Liver (tissue), 9 donors: ENCODE data around the gene FAM184A. TPM values are rescaled to one million over a fixed set of nuclear protein-coding genes. Genes with fewer than 3 reads are reported as not detected.

Experiments used
- DNase-seq: peaks from one replicate; pipeline ENCODE4 v3.0.0-alpha.2; 2017; ENCODE audit warnings: low spot score
- H3K27ac ChIP-seq, 2 donors: one replicate each; pipeline ENCODE4 v1.7.0; 2013; ENCODE audit warnings: inconsistent platforms in 2 of 2, low read length in 2 of 2, control low read depth in 1 of 2, low read depth in 1 of 2, mild to moderate bottlenecking in 1 of 2
- H3K27me3 ChIP-seq, 4 donors: one replicate each; pipeline versions ENCODE4 v1.6.1 to v1.7.0; 2013; ENCODE audit warnings: low read length in 3 of 4, inconsistent platforms in 1 of 4, mild to moderate bottlenecking in 1 of 4, moderate library complexity in 1 of 4; ENCODE audit not compliant: control insufficient read depth in 4 of 4, insufficient read depth in 4 of 4
- H3K36me3 ChIP-seq, 4 donors: one replicate each; pipeline versions ENCODE4 v1.6.1 to v1.7.0; 2013; ENCODE audit warnings: low read length in 3 of 4, mild to moderate bottlenecking in 3 of 4, low read depth in 1 of 4, moderate library complexity in 1 of 4; ENCODE audit not compliant: control insufficient read depth in 4 of 4, insufficient read depth in 3 of 4
- H3K4me1 ChIP-seq, 4 donors: one replicate each; pipeline versions ENCODE4 v1.6.1 to v1.7.0; 2013; ENCODE audit warnings: low read length in 3 of 4, mild to moderate bottlenecking in 3 of 4, moderate library complexity in 1 of 4; ENCODE audit not compliant: control insufficient read depth in 4 of 4, insufficient read depth in 4 of 4
- H3K4me3 ChIP-seq, 3 donors: one replicate each; pipeline versions ENCODE4 v1.6.1 to v1.7.0; 2013; ENCODE audit warnings: low read length in 3 of 3, control low read depth in 1 of 3, low read depth in 1 of 3, mild to moderate bottlenecking in 1 of 3
- H3K9ac ChIP-seq, 2 donors: one replicate each; pipeline ENCODE4 v1.7.0; 2013; ENCODE audit warnings: low read length in 2 of 2, mild to moderate bottlenecking in 2 of 2, moderate library complexity in 2 of 2, control low read depth in 1 of 2, low read depth in 1 of 2
- H3K9me3 ChIP-seq, 4 donors: one replicate each; pipeline versions ENCODE4 v1.6.1 to v1.7.0; 2013; ENCODE audit warnings: low read length in 3 of 4; ENCODE audit not compliant: control insufficient read depth in 4 of 4
- CTCF ChIP-seq: fragments of 150-350 bp; IDR thresholded peaks from 2 replicates; pipeline ENCODE4 v1.5.1; 2017; ENCODE audit warnings: improper control_type of control experiment, low read depth, low read length; ENCODE audit not compliant: missing input control
- FOXA2 ChIP-seq: IDR thresholded peaks from 2 replicates; pipeline ENCODE4 v1.6.1; 2016; ENCODE audit warnings: antibody characterized with exemption
- GABPA ChIP-seq, 2 donors: IDR thresholded peaks in 1 of 2; conservative IDR thresholded peaks in 1 of 2; 2 replicates each; pipeline ENCODE4 v1.6.1; 2016; ENCODE audit warnings: antibody characterized with exemption in 2 of 2, mild to moderate bottlenecking in 1 of 2, moderate library complexity in 1 of 2
- HNF4A ChIP-seq, 2 donors: conservative IDR thresholded peaks; 2 replicates each; pipeline ENCODE4 v1.6.1; 2016; ENCODE audit warnings: antibody characterized with exemption in 2 of 2, mild to moderate bottlenecking in 2 of 2
- MAX ChIP-seq: IDR thresholded peaks from 2 replicates; pipeline ENCODE4 v1.6.1; 2016; ENCODE audit warnings: antibody characterized with exemption
- NR2F2 ChIP-seq: IDR thresholded peaks from 2 replicates; pipeline ENCODE4 v1.6.1; 2016; ENCODE audit warnings: antibody characterized with exemption
- RAD21 ChIP-seq, 2 donors: IDR thresholded peaks; 2 replicates each; pipeline ENCODE4 v1.6.1; 2016; ENCODE audit warnings: antibody characterized with exemption in 2 of 2, mild to moderate bottlenecking in 2 of 2
- TAF1 ChIP-seq: conservative IDR thresholded peaks from 2 replicates; pipeline ENCODE4 v1.6.1; 2016; ENCODE audit warnings: antibody characterized with exemption, mild to moderate bottlenecking
- YY1 ChIP-seq: IDR thresholded peaks from 2 replicates; pipeline ENCODE4 v1.6.1; 2016; ENCODE audit warnings: antibody characterized with exemption, mild to moderate bottlenecking
- ZBTB33 ChIP-seq: IDR thresholded peaks from 2 replicates; pipeline ENCODE4 v1.6.1; 2016; ENCODE audit warnings: antibody characterized with exemption
- WGBS: extraction: QIAGEN DNeasy Blood & Tissue Kit; methylation state at CpG from one replicate; pipeline ENCODE4 v1.1.7; 2013; 5-methylcytosine and 5-hydroxymethylcytosine counted together
- polyA plus RNA-seq, 2 donors: library from polyadenylated mRNA; stranded (reverse) in 1 of 2; unstranded in 1 of 2; fragments of 200-250 nt in 1 of 2; fragments of >200 nt in 1 of 2; fragmentation: Nextera tagmentation in 1 of 2; extraction: Ambion mirVana in 1 of 2; gene quantifications; one replicate each; pipeline versions ENCODE4 v1.2.1 to v1.2.3, GENCODE V29; 2013 to 2015
- total RNA-seq, 2 donors: library from RNA; depleted of rRNA; stranded (reverse); fragments of >200 nt; gene quantifications; one replicate each; pipeline ENCODE4 v1.2.3, GENCODE V29; 2014
- donor health status: healthy.
- donor health status: healthy.
- donor health status: healthy.
- donor health status: healthy.
- donor health status: healthy.

FAM184A gene
- total and polyA plus RNA-seq, 4 donors, result 1.0 to 7.4 (median 4.0) TPM

- no peak for TF ChIP-seq FOXA2
- no peak for TF ChIP-seq CTCF
Measured at GRCh38 chr6:119079283-119079809, 882 bp upstream of the FAM184A start.

GRCh38 chr6:119077643-119078375 lies 655 bp downstream of the FAM184A start:
- peak overlapping the region in 1 of 2 donors; percentile 37 for H3K9ac ChIP-seq
- WGBS, result 2% methylated on average over 43 of the region's 43 CpGs

More at GRCh38 chr6:119079283-119079809, 882 bp upstream of the FAM184A start:
- WGBS, result 17% methylated on average over 9 of the region's 9 CpGs
- Histone ChIP-seq H3K4me3 (peak overlapping the region; percentile 61 to 94 (median 91)), H3K9ac (peak overlapping the region; percentile 17 to 42), H3K36me3 (no peaks in the 10 kb centered on the region), H3K9me3 (peaks cover 0 to 2% (median 0%) of the 10 kb centered on the region in 4 donors), H3K27ac (peak overlapping the region; percentile 6 to 46), H3K27me3 (no peaks in the 10 kb centered on the region), H3K4me1 (peaks cover 0 to 14% (median under 1%) of the 10 kb centered on the region in 4 donors)
- no peak for DNase-seq

More at GRCh38 chr6:119077643-119078375, 655 bp downstream of the FAM184A start:
- Histone ChIP-seq H3K27me3 (no peaks in the 10 kb centered on the region), H3K9me3 (peaks cover 0 to under 1% (median 0%) of the 10 kb centered on the region in 4 donors), H3K36me3 (no peaks in the 10 kb centered on the region), H3K4me1 (peaks cover 0 to 14% (median under 1%) of the 10 kb centered on the region in 4 donors), H3K4me3 (peak overlapping the region; percentile 72 to 94 (median 73)), H3K27ac (peak overlapping the region; percentile 6 to 33)
- DNase-seq, result peak; percentile 43
- TF ChIP-seq YY1 (peak; percentile 27), TAF1 (no peak), RAD21 (IDR thresholded peaks at IDR 0.05) (peak in 1 of 2 donors; percentile 26), MAX (peak; percentile 39), FOXA2 (no peak), CTCF (peak; percentile 9), HNF4A (conservative IDR thresholded peaks at IDR 0.05) (peak; percentile 11 to 24), NR2F2 (no peak), GABPA (IDR thresholded peaks at IDR 0.05 in 1 of 2, conservative IDR thresholded peaks at IDR 0.05 in 1 of 2) (no peak), ZBTB33 (no peak)
